Neural cell (in vitro differentiated cells): Measurements from ENCODE around the gene ZDHHC17. TPM values are rescaled to one million over a fixed set of nuclear protein-coding genes. Genes with fewer than 3 reads are reported as not detected.

ENCODE experiments used
- H2AFZ ChIP-seq: fragments of 200-600, 300-800 bp; sonication (generic), shearing (Covaris generic); 2 replicates; pipeline ENCODE4 v1.6.0; 2014; ENCODE audit warnings: low read depth, mild to moderate bottlenecking, antibody characterized with exemption, low read length, moderate library complexity
- H3F3A ChIP-seq: fragments of 200-600 bp; shearing (Covaris generic); 2 replicates; pipeline ENCODE4 v1.6.1; 2016; ENCODE audit warnings: mild to moderate bottlenecking, moderate library complexity, mixed read lengths, antibody characterized with exemption, low read length; ENCODE audit not compliant: insufficient read depth, poor library complexity, severe bottlenecking
- H3K27ac ChIP-seq: fragments of 200-600, 300-800 bp; sonication (generic), shearing (Covaris generic); 2 replicates; pipeline ENCODE4 v1.5.1; 2014; ENCODE audit warnings: mild to moderate bottlenecking, low read length, moderate library complexity
- H3K27me3 ChIP-seq: fragments of 300-800, 200-600 bp; sonication (generic), shearing (Covaris generic); 2 replicates; pipeline ENCODE4 v1.6.0; 2014; ENCODE audit warnings: mild to moderate bottlenecking, low read depth, low read length, moderate library complexity; ENCODE audit not compliant: insufficient read depth
- H3K36me3 ChIP-seq: fragments of 300-800, 200-600 bp; sonication (generic), shearing (Covaris generic); 2 replicates; pipeline ENCODE4 v1.5.1; 2014; ENCODE audit warnings: mild to moderate bottlenecking, antibody characterized with exemption, low read length, moderate library complexity; ENCODE audit not compliant: insufficient read depth
- H3K4me2 ChIP-seq: fragments of 300-800, 200-600 bp; sonication (generic), shearing (Covaris generic); 2 replicates; pipeline ENCODE4 v1.6.0; 2014; ENCODE audit warnings: mild to moderate bottlenecking, low read length
- H3K4me3 ChIP-seq: fragments of 300-800, 200-600 bp; sonication (generic), shearing (Covaris generic); 2 replicates; pipeline ENCODE4 v1.5.1; 2014; ENCODE audit warnings: mild to moderate bottlenecking, low read length, moderate library complexity
- H3K79me2 ChIP-seq: fragments of 200-600 bp; shearing (Covaris generic); replicated peaks from 2 replicates; pipeline ENCODE4 v1.6.0; 2014; ENCODE audit warnings: mild to moderate bottlenecking, low read length, moderate library complexity; ENCODE audit not compliant: insufficient read depth
- H3K9ac ChIP-seq: fragments of 300-800, 200-600 bp; sonication (generic), shearing (Covaris generic); 2 replicates; pipeline ENCODE4 v1.6.1; 2016; ENCODE audit warnings: mild to moderate bottlenecking, low read length, mixed read lengths
- H3K9me2 ChIP-seq: fragments of 200-600 bp; shearing (Covaris generic); 2 replicates; pipeline ENCODE4 v1.6.1; 2016; ENCODE audit warnings: mild to moderate bottlenecking, low read length, mixed read lengths; ENCODE audit not compliant: insufficient read depth
- H3K9me3 ChIP-seq: fragments of 200-600, 300-800 bp; sonication (generic), shearing (Covaris generic); 2 replicates; pipeline ENCODE4 v1.6.1; 2016; ENCODE audit warnings: mild to moderate bottlenecking, mixed run types, low read length, moderate library complexity, mixed read lengths
- H4K20me1 ChIP-seq: fragments of 200-600 bp; shearing (Covaris generic); 2 replicates; pipeline ENCODE4 v1.6.1; 2016; ENCODE audit warnings: mild to moderate bottlenecking, mixed run types; ENCODE audit not compliant: insufficient read depth
- CTCF ChIP-seq: fragments of 450-650 bp; IDR thresholded peaks from 2 replicates; pipeline ENCODE4 v1.5.1; 2014; ENCODE audit warnings: antibody characterized with exemption, mild to moderate bottlenecking, moderate library complexity; ENCODE audit not compliant: poor library complexity, severe bottlenecking
- EP300 ChIP-seq: fragments of 450-650 bp; conservative IDR thresholded peaks from 2 replicates; pipeline ENCODE4 v1.6.1; 2014; ENCODE audit warnings: antibody characterized with exemption, mild to moderate bottlenecking, moderate library complexity; ENCODE audit not compliant: poor library complexity, severe bottlenecking
- EZH2 ChIP-seq: fragments of 200-600, 300-800 bp; shearing (Covaris generic), sonication (generic); IDR thresholded peaks from 2 replicates; pipeline ENCODE4 v1.6.1; 2014; ENCODE audit warnings: antibody characterized with exemption, low read length, borderline replicate concordance, mild to moderate bottlenecking; ENCODE audit not compliant: insufficient read depth, poor library complexity, severe bottlenecking
- MXI1 ChIP-seq: fragments of 450-650 bp; conservative IDR thresholded peaks from 2 replicates; pipeline ENCODE4 v1.6.1; 2014; ENCODE audit warnings: antibody characterized with exemption, mild to moderate bottlenecking; ENCODE audit not compliant: poor library complexity, severe bottlenecking
- POLR2AphosphoS5 ChIP-seq: IDR thresholded peaks from 2 replicates; pipeline ENCODE4 v1.6.1; 2012
- RAD21 ChIP-seq: fragments of 450-650 bp; conservative IDR thresholded peaks from 2 replicates; pipeline ENCODE4 v1.6.1; 2014; ENCODE audit warnings: antibody characterized with exemption, mild to moderate bottlenecking, moderate library complexity
- SMC3 ChIP-seq: fragments of 450-650 bp; conservative IDR thresholded peaks from 2 replicates; pipeline ENCODE4 v1.6.1; 2014; ENCODE audit warnings: antibody characterized with exemption, mild to moderate bottlenecking, moderate library complexity; ENCODE audit not compliant: poor library complexity
- TAF1 ChIP-seq: IDR thresholded peaks from 2 replicates; pipeline ENCODE4 v1.6.1; 2012; ENCODE audit warnings: low read depth
- polyA plus RNA-seq: library from polyadenylated mRNA; depleted of rRNA; stranded (reverse); fragments of >200 nt; gene quantifications from 2 replicates; pipeline ENCODE4 v1.2.3, GENCODE V29; 2014
- TF ChIP-seq, protein P1 (sequence below): IDR thresholded peaks from 2 replicates; pipeline ENCODE4 v1.6.1; 2012; ENCODE audit warnings: borderline replicate concordance

Gene ZDHHC17
- polyA plus RNA-seq, 1 donor from 2014 or later, result 217 TPM

DNA sequence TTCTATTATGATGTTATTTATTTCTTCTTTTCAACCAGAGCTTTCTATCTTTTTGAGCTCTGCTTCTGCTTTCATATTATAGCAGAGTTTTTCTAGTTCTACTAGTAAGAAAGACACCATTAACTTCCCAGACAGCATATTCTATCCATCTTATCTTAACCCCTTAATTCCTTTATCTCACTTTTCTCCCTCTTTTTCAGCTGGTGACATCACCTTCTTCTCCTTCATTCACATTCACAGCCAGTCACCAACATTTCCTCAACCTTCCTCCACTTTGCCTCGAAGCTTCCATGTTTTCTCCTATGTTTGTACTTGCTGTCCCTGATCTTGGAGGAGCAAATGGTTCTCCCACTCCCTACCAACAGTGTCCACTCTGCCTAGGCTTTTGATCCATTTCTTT lies 118.5 kb downstream of the ZDHHC17 start:
- H3K9me3 ChIP-seq, result no peaks in the 10 kb centered on the region
- H3K4me2 ChIP-seq, result no peak overlapping the region
- TF ChIP-seq SMC3 (no peak), MXI1 (no peak), TAF1 (no peak), RAD21 (no peak), EP300 (no peak), CTCF (no peak), POLR2AphosphoS5 (no peak), EZH2 (no peak)
- TF ChIP-seq, protein P1, sequence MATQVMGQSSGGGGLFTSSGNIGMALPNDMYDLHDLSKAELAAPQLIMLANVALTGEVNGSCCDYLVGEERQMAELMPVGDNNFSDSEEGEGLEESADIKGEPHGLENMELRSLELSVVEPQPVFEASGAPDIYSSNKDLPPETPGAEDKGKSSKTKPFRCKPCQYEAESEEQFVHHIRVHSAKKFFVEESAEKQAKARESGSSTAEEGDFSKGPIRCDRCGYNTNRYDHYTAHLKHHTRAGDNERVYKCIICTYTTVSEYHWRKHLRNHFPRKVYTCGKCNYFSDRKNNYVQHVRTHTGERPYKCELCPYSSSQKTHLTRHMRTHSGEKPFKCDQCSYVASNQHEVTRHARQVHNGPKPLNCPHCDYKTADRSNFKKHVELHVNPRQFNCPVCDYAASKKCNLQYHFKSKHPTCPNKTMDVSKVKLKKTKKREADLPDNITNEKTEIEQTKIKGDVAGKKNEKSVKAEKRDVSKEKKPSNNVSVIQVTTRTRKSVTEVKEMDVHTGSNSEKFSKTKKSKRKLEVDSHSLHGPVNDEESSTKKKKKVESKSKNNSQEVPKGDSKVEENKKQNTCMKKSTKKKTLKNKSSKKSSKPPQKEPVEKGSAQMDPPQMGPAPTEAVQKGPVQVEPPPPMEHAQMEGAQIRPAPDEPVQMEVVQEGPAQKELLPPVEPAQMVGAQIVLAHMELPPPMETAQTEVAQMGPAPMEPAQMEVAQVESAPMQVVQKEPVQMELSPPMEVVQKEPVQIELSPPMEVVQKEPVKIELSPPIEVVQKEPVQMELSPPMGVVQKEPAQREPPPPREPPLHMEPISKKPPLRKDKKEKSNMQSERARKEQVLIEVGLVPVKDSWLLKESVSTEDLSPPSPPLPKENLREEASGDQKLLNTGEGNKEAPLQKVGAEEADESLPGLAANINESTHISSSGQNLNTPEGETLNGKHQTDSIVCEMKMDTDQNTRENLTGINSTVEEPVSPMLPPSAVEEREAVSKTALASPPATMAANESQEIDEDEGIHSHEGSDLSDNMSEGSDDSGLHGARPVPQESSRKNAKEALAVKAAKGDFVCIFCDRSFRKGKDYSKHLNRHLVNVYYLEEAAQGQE, result no peak
- H3K27me3 ChIP-seq, result no peaks in the 10 kb centered on the region
- no peak overlapping the region for H3K4me3 ChIP-seq
- no peaks in the 10 kb centered on the region for H4K20me1 ChIP-seq
- H2AFZ ChIP-seq, result no peak overlapping the region
- no peak overlapping the region for H3K9ac ChIP-seq
- H3K27ac ChIP-seq, result no peak overlapping the region
- H3K79me2 ChIP-seq, result peaks cover 3% of the 10 kb centered on the region
- no peaks in the 10 kb centered on the region for H3F3A ChIP-seq
- H3K9me2 ChIP-seq, result no peaks in the 10 kb centered on the region
- no peaks in the 10 kb centered on the region for H3K36me3 ChIP-seq

GRCh38 chr12:76883151-76883550 lies 119.2 kb downstream of the ZDHHC17 start:
- Histone ChIP-seq H3K27ac (no peak overlapping the region), H3K4me3 (no peak overlapping the region), H3F3A (no peaks in the 10 kb centered on the region), H4K20me1 (no peaks in the 10 kb centered on the region), H3K9me3 (no peaks in the 10 kb centered on the region), H3K36me3 (no peaks in the 10 kb centered on the region), H3K27me3 (no peaks in the 10 kb centered on the region), H3K9me2 (no peaks in the 10 kb centered on the region), H2AFZ (no peak overlapping the region), H3K4me2 (no peak overlapping the region), H3K9ac (no peak overlapping the region), H3K79me2 (no peaks in the 10 kb centered on the region)
- TF ChIP-seq MXI1, result no peak
- TF ChIP-seq, protein P1, result no peak
- TF ChIP-seq EP300, result no peak
- TF ChIP-seq POLR2AphosphoS5, result no peak
- no peak for TF ChIP-seq SMC3
- no peak for TF ChIP-seq EZH2
- no peak for TF ChIP-seq TAF1
- no peak for TF ChIP-seq RAD21
- no peak for TF ChIP-seq CTCF
